Effector CD4-positive, alpha-beta T cell (primary cell): ENCODE results near the gene FBXO21.
"Not testable (repeated sequence)": the region's sequence is repeated elsewhere in the genome, so short reads cannot be mapped to it uniquely, and the experiment has no call there.

ENCODE experiments used
- DNase-seq: peaks from one replicate; pipeline ENCODE4 v3.0.0-alpha.2; 2020
- total RNA-seq: gene quantifications from one replicate; lab custom pipeline; 2026; lab: John Stamatoyannopoulos, UW

FBXO21 gene, protein sequence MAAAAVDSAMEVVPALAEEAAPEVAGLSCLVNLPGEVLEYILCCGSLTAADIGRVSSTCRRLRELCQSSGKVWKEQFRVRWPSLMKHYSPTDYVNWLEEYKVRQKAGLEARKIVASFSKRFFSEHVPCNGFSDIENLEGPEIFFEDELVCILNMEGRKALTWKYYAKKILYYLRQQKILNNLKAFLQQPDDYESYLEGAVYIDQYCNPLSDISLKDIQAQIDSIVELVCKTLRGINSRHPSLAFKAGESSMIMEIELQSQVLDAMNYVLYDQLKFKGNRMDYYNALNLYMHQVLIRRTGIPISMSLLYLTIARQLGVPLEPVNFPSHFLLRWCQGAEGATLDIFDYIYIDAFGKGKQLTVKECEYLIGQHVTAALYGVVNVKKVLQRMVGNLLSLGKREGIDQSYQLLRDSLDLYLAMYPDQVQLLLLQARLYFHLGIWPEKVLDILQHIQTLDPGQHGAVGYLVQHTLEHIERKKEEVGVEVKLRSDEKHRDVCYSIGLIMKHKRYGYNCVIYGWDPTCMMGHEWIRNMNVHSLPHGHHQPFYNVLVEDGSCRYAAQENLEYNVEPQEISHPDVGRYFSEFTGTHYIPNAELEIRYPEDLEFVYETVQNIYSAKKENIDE
- total RNA-seq = 83.9 reads per million, percentile 79 among the genes with 10 or more reads in this experiment

DNA sequence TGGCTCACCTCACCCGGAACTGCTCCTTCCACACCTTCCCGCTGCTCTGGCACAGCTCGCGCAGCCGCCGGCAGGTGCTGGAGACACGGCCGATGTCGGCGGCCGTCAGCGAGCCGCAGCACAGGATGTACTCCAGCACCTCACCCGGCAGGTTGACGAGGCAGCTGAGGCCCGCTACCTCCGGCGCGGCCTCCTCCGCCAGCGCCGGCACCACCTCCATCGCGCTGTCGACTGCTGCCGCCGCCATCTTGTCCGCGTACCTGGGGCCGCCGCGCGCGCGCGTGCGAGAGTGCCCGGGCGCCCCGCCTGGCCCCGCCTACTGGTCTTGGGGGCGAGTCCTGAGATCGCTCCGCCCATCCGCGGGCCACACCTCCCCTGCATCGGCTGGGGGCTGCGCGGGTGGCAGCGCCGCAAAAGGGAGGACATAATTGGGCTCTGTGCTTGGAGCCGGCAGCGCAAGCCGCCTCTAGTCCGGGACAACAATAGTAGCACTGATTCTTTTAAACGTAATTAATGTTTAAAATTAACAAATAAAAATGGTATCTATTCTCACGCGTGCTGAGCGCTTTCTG, at the start of gene FBXO21:
Gene FBXO21 (minus strand): TSS at position 261 of the 572 bp plus-strand sequence. CDS start 14 bp downstream, at position 247.
- peak; percentile 90 for DNase-seq

DNA sequence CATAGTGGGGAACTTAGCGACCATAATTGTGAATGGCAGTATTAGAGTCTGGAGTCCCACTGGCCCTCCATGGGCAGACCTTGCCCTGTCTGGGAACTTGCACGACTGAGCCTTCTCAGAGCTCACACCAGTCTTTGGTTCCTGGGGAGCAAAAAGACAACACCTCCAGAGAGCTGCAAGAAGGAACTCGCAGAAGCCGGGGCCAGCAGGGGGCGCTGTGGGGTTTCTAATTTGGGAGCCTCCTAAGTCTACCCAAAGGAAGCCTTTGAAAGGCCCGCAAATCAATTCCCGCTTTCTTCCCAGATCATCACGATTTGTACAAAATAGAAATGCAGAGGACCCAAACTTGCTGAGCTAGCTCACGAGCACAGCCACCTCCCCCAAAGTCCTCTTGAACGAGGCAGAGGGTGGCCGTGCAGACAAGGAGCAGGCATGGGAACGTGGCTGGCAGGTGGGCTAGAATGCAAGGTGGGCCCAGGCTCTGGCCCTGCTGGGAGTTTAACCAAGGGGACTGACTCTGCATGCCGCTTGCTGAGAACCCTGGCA, 46.3 kb upstream of the FBXO21 start:
- DNase-seq = peak; percentile 64

DNA sequence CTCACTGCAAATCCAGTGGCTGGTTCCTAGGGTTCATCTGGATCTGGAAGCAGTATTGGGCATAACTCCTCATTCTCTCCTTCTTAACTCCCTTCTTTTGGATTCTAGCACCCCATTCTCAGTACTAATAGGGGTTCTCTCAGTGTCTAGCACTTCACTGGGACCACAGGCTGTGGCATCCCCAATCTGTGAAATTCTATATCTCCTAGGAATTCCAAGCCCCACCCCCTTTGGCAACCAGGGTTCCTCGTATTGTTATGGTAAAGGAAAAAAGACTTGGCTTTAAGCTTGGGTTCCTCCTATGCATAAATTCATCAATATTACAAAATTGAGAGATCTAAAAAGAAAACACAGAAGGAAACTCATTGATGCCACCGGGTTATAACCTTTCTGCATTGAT, 45.0 kb upstream of the FBXO21 start:
- no peak for DNase-seq

DNA sequence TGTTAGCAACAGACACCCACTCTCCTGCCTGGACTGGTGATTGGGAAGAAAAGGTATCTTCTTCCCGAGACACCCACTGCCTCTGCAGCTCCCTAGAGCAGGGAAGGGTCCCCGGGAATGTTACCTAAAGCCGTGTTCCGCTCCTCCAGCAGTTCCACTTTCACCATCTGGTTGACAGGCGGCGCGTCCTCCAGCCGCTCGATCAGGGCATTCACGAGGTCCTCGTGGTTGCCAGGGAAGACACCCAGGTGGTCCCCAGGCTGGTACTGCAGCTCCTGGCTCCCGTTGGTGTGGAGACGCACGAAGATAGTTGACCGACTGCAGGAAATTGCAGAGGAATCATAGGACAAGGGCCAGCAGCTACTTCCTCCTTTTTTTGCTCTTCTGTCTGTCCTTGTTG, 44.2 kb upstream of the FBXO21 start:
- no peak for DNase-seq

DNA sequence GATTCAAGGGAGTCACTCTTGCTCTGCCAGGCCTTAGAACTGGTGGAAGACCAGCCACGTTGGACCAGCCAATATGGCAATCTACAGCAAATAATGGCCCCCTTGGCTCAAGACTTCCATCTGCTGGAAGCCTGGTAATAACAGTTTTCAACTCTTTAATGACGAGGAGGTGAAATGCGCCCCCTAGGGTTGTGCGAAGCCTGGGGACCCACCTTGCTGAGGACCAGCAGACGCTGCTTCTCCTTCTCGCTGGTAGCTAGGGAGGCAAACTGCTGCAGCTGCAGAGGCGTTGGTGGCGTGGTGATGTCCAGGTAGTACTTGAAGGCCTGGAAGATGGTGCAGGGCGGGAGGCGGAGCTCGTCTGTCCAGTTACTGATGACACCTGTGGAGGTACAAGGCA, 41.5 kb upstream of the FBXO21 start:
- no peak for DNase-seq

DNA sequence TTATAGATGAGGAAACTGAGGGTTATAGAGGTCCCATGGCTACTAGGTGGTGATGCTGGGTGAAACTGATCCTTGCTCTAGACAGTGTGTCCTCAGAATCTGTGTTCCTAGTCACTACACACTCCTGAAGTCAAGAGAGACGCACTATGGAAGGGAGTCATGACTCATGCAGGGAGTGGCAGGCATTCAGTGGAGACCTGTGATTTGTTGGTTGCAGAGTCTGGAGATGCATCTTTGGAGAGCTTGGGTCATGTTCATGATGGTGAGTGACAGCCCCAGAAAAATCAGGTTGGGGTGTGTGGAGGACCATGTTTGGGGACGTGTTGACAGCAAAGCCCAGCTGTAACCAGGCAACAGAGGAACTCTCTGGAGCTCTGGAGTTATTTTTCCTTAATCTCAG, 38.0 kb upstream of the FBXO21 start:
- DNase-seq = no peak

DNA sequence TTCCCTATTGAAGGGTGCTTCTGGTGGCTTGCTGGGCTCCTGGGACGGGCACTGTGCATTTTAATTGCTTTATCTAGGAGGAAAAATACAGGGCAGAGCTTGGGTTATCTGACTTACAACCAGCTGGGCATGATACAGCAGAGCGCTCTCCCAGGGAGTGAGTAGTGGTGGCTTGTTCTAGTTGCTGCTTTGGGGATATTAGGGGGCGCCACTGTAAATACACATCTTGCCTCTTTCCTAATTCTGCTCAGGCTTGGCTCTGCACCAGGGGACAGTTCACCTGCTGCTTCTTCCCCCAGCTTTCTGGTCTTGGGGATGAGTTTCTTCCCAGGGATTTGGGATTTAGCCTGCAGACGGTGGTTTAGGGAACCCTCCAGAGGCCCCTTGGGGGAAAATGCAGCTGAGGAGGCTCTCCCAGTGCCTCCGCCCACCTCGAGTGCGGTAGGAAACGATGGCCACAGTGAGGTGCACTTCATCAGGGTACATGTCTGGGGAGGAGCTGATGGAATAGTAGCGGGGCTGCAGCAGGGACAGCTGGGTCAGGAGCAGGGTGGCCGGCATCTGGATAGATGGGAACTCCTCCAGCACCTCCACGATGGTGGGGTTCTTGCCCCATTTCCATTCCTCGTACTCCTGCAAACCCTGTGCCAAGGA, 36.9 kb upstream of the FBXO21 start:
- no peak for DNase-seq

DNA sequence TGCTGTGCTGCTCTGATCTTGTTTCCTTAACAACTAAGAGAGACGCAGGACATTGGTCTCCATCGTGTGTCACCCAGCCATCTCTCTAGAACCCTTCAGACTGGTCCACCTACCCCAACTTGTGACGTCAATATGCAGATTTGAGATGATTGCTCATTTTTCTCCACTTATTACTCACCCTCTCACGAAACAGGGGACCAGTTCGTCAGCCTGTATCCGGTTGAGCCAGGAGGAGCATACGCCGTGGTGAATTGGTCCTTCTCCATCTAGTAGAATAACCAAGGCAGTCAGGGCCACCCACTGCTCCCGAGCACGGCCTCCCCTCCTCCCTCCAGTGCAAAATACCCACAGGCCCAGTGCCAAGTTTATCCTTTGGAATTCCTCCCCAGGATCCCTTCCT, 36.2 kb upstream of the FBXO21 start:
- DNase-seq = no peak

DNA sequence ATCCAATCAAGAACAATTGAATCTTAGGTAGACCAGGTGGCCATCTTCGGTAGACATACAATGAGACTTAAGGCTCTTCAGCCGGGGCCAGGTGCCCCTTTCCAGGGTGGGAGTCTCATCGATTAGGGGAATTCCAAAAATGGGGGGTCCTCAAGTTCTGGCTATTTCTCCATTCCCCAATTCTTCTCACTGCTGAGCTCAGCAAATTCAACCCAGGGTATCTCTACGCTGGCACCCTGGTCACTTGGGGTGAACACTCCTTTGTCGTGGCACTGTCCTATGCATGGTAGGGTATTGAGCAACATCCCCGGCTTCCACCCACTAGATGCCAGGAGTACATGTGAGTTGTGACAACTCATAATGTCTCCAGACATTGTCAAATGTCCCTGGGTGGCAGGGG, 34.9 kb upstream of the FBXO21 start:
- no peak for DNase-seq

DNA sequence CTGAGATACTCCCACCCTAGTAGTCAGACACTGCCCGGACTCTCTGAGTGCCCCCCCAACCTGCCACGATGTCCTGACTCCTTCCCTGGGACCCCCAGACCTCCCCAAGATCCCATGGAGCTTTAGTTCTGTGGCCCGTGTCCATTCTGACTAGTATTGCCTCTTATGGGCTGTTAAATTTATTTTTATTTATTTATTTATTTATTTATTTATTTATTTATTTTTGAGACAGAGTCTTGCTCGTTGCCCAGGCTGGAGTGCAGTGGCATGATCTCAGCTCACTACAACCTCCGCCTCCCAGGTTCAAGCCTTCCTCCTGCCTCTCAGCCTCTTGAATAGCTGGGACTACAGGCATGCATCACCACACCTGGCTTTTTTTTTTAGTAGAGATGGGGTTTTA, 30.7 kb upstream of the FBXO21 start:
- not testable (repeated sequence) for DNase-seq

DNA sequence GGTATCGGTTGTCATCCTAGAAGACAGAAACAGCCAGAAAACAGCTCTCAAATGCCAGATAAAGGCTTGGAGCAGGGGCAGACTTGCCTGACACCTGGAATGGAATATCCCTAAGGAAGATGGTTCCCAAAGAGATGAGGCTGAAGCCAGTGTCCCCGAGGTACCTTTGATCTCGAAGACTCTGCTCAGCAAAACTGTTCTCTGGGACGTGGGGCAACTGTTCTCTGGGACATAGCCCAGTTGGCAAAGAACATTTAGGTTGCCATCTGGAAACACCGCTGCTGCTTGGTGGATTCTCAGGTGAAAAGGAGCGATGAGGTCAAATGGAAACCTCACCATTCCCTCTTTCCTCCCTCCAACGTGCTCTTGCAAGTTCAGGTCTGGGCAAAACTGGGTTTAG, 27.9 kb upstream of the FBXO21 start:
- DNase-seq = no peak

DNA sequence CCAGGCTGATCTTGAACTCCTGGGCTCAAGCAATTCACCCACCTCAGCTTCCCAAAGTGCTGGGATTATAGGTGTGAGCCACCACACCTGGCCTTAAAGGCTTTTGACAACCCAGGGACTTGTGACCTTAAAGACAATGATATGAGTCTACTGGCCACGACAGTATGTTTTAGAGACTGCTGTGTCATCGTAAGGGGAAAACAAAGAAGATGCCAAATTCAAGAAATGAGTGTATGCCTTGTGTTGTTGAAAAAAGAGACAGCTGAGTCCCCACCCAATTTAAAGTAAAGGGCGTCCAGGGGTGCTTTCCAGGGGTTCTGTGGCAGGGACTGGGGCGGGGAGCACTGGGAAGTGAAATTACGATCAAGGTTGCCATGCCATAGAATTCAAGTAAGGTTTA, 26.4 kb upstream of the FBXO21 start:
- DNase-seq = no peak

DNA sequence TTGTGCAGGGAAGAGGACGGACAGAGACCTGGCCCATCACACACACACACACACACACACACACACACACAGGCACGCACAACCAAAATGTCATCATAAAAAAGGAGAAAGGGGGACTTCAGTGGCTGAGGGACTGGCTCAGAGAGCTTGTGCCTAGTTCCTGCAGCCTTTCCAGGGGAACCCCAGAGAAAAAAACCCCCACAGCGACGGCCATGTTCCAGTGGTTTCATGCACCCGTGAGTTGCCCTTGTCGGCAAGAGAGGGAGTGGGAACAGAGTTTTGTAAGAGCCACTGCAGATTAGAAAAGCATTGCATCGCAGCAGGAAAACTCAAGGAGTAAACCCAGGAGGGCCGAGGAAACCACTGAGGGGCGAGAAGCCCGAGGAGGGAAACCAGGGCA, 24.5 kb upstream of the FBXO21 start:
- no peak for DNase-seq

DNA sequence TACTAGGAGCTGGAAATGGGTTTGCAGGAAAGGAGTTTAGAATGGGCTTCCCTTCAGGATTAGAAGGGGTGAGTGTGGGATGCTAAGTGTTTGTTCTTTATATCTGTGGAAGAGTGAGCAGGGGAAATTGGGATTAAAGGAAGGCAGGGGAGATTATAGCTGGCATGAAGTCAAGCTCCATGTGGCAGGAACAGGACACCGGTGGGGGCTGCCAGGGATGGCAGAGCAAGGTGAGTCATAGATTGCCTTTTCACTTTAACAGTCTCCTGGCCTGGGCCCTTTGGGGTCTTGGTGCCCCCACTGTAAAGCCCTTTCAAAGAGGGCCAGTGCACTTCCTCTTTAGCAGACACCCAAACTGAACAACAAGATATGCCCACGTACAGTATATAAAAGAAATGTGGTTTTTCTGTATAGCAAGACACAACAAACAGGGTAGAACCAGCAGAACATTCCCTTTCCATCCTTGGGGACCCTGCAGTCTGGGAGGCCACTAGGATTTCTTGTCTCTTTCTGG, 23.1 kb upstream of the FBXO21 start:
- no peak for DNase-seq

DNA sequence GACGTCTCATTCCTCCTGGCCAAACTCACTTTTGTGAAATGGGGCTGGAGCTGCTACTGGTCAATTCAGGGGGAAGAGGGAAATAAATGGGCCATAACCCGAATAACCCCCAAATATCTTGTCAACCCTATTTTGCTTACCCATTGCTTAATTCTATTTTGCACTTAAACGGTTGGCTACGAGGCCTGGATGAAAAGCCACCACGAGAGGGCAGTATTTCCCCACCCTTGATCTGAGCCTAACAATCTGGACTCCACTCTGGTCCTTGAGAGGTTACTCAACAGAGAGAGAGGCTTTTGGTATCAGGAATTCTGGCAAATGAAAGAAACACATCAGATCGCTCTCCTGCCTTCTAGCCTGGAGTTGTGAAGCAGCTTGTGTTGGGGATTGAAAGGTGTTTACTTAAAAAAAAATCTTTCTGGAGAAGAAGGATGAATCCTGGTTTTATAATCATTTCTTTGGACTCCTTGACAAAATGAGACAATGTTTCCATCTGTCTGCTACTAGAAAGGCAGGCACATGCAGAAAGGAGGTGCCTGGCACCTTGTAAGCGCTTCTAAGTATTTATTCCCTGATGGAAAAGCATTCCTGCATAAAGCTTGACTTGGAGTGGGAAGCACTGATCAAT, 22.4 kb upstream of the FBXO21 start:
- DNase-seq = peak; percentile 45

DNA sequence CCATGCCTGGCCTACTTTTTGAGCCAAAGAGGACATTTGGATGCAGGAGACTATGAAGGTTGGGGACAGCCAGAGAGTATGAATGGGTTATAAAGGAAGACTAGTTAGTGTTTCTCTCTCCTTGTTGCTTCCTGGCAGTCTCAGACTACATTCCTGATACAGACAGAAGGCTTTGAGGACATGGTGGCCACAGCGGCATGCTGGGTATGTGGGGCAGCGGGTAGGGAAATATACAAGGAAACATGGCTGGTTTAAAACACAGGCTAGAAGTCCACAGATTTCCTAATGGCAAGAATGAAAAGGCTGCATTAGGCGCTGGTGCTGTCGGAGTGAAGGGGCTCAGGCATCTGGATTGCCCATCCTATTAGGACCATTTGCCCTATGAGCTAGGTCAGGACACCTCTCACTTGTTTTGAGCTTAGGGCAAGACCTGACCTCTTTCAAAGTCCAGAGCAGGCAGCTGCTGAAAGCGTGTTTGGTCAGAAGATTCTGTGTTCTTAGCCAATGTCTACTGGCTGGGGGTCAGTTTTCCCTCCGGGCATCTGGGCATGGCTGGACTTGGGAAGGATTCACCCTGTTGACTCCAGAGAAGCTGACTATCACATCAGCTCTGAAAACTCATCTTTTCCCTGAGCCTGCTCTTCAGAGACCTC, 20.1 kb upstream of the FBXO21 start:
- no peak for DNase-seq

DNA sequence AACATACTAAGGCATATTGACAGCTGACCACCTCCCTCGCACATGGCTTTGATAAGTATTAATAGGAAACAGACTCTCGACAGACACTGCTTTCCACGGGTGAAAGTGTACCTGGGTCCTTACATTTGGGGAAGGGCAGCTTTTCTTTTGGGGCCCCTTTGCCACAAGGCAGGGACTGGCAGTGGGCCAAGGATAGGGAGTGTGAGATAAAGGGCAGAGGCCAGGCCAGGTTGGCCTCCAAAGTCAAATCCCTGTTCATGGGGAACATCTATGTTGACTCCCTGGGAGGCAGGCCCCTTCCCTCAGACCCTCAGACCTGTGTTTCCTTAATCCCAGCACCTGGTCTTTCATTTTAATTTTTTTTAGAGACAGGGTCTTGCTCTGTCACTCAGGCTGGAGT, 19.4 kb upstream of the FBXO21 start:
- DNase-seq = no peak

DNA sequence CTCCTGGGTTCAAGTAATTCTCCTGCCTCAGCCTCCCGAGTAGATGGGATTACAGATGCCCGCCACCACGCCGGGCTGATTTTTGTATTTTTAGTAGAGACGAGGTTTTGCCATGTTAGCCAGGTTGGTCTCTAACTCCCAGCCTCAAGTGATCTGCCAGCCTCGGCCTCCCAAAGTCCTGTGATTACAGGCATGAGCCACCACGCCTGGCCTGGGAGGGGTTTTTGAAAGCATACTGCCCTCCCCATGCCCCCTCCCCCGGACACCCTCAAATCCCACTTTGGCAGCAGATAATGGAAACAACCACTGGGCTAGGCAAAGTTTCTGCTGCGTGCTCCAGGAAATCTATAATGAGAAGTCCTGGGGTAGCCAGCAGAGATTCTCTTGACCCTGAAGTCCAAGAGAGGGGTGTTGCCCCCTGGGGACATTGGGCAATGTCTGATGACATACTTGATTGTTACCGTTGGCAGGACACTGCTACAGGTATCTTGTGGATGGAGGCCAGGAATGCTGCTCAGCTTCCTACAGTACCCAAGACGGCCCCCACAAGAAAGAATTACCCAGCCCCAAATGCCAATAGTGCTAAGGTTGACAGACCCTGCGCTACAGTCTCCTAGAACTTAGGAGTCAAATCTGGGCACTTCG, 18.7 kb upstream of the FBXO21 start:
- no peak for DNase-seq

DNA sequence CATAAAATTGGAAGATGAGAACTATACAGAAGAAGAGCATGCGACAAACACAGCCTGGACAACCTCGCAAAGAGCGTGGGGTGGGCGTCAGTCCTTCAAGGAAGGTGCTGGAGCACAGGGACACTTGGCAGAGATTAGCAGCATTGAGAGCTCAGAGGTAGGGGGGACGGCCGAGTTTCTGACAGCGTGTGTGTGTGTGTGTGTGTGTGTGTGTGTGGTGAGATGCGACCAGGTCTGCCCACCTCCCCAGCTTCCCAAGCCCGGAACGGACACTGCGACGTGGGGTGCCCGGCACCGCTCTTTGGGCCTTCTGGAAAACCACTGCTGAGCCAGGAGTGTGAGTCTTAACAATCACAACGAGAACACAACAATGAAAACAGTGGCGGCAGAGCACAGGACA, 17.9 kb upstream of the FBXO21 start:
- DNase-seq = no peak

DNA sequence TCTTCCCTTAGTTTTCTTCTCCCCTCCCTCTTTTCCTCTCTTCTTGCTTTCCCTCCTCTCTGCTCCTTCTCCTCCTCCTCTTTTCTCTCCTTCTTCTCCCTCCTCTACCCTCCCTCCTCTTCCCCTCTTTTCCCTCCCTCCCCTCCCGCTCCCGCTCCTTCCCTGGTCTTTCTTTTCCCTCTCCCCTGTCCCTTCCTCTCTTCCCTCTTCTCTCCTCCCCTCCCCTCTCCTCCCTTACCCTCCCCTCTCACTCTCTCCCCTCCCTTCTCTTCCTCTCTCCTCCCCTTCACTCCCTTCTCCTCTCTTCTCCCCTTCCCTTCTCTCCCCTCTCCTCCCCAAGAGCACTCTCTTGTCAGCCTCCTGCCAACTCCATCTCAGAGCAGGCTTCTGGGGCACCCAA, 17.4 kb upstream of the FBXO21 start:
- DNase-seq = no peak

DNA sequence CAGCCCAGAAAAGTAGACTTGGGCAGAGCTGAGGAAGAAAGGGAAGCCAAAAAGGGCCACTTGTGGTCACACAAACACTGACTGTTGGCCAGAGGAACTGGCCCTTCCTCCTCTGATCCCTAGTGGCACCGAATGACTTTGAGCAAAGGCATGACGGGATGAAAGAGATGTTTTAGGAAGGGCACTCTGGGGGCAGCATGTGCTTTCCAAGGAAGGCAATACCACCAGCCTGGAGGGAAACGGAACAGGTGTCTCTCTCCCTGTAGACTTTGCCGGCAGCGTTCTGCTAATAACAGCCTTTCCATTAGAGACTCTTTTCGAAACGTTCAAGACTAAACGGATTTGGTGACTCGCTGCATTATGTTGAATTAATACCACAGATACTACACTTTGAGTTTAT, 12.3 kb upstream of the FBXO21 start:
- DNase-seq = no peak

DNA sequence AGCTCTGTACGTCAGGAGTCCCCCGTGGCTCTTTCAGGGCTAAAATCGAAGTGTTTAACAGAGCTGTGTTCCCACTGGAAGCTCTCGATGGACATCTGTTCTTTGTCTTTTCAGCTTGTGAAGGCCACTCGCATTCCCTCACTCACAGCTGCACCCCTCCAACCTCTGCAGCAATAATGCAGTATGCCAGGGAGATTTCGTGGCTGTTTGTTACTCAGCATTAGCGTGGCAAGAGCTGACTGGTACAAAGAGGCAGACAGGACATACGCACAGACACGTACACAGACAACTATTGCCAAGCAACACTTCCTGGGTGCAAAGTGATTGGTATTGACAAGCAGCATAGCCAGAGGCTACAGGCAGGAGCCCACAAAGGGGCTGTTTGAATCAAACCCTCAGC, 11.8 kb upstream of the FBXO21 start:
- DNase-seq = no peak
